ENCODE measurements around the gene TMEM222. TPM values are rescaled to one million over a fixed set of nuclear protein-coding genes. Genes with fewer than 3 reads are reported as not detected.
A peak's percentile ranks its signal among the peaks of the same experiment; 100 is the strongest.

The TMEM222 gene
- total RNA-seq, 3 donors from 2014 or later: 51.0 to 55.1 (median 51.7) TPM

DNA sequence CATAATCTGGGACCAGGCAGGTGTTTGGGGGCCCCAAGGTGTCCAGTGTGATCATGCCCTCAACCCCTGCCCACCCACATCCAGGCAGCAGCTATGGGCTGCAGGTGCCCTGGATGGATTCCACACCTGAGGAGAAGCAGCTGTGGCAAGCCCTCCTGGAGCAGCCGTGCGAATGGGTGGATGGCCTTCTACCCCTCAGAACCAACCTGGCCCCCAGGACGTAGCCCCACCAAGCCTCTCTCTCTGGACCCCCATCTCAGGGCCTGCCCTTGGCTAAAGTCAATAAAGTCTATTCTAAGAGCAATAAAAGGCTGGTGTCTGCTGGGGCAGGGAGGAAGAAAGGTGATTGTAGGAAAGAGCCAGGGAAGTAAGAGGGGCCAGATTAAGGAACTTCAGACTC is 31.7 kb downstream of the TMEM222 start:
- Mint-ChIP-seq H3K36me3 (ENCODE audit: insufficient read depth) (peaks cover 4% of the 10 kb centered on the region), H3K9me3 (no peaks in the 10 kb centered on the region), H3K27me3 (ENCODE audit: low read depth) (no peaks in the 10 kb centered on the region), H3K4me3 (no peak overlapping the region), H3K4me1 (ENCODE audit: low read depth) (peaks cover 27% of the 10 kb centered on the region)
- DNase-seq: no peak
- no peak for ATAC-seq

DNA sequence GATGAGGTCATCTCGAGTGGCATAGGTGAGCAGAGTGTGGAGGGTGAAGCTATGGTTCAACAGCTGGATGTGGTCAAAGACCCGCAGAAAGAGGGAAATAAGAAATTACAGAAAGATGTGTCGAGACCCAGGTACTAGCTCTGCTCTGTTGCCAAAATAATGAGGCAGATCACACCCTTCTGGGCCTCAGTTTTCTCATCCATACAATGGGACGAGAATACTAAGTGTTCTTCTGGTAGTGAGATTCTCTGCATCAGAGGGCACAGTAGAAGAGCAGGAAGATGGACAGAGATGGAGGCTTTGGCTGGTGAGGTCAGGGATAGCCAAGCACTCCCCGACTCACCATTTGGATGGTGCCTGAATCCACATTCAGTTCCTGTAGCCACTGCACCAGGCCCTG is 33.7 kb downstream of the TMEM222 start:
- Mint-ChIP-seq H3K27me3 (ENCODE audit: low read depth) (peaks cover 2% of the 10 kb centered on the region), H3K4me1 (ENCODE audit: low read depth) (peaks cover 43% of the 10 kb centered on the region), H3K9me3 (no peaks in the 10 kb centered on the region), H3K4me3 (no peak overlapping the region), H3K36me3 (ENCODE audit: insufficient read depth) (peaks cover 4% of the 10 kb centered on the region)
- ATAC-seq: no peak
- no peak for DNase-seq

DNA sequence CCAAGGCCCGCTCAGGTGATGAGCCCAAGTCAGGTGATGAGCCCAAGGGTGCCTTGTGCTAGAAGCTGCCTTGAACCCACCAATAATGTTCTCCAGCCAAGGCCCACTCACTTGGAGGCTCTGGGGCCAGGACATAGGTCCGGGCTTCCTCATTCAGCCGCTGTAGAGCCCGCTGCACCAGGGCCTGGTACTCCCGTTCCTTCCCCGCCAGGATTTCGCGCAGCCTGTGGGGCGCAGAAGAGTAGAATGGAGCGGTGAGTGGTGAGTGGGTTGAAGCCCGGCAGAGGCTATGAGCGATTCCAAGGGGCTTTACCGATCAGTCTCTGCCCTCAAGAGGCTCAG is 34.3 kb downstream of the TMEM222 start:
- H3K9me3 Mint-ChIP-seq: no peaks in the 10 kb centered on the region
- H3K36me3 Mint-ChIP-seq (ENCODE audit: insufficient read depth): peaks cover 4% of the 10 kb centered on the region
- H3K4me1 Mint-ChIP-seq (ENCODE audit: low read depth): peaks cover 43% of the 10 kb centered on the region
- ATAC-seq (no peak), DNase-seq (no peak)
- H3K27me3 Mint-ChIP-seq (ENCODE audit: low read depth): peaks cover 2% of the 10 kb centered on the region
- H3K4me3 Mint-ChIP-seq: peak overlapping the region; percentile 69

DNA sequence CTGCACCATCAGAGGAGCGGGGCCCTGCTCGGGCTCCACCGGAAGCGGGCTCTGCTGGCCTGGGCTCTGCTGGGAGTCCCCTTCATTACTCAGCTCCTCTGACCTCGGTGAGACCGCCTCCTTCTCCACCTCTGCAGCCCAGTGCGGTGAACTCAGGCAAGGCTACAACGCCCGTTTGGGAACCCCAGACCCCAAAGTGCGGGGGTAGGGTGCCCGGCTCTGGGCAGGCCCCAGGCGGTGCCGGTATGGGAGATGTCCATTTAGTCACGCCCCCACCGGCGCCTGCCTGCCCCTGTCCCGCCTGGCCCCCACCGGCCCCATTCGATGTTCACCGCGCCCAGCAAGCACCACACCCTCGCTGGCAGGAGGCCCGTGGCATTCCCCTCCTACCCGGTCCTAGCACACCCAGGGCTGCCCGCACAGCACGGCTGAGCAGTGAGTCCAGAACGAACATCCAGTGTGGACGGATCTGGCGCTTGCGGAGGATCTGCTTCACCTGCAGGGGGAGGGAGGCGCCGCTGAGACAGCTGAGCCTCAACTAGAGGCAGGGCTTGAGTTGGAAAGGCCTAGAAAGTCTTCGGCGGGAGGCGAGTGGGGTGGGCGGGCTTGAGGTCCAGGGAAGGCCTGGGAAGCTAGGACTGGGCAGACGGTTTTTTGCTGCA is 34.8 kb downstream of the TMEM222 start:
- ATAC-seq (peak; percentile 43 to 58), DNase-seq (no peak)
- Mint-ChIP-seq H3K4me3 (peak overlapping the region; percentile 69), H3K4me1 (ENCODE audit: low read depth) (peaks cover 43% of the 10 kb centered on the region), H3K36me3 (ENCODE audit: insufficient read depth) (peaks cover under 1% of the 10 kb centered on the region), H3K27me3 (ENCODE audit: low read depth) (peaks cover 2% of the 10 kb centered on the region), H3K9me3 (no peaks in the 10 kb centered on the region)

DNA sequence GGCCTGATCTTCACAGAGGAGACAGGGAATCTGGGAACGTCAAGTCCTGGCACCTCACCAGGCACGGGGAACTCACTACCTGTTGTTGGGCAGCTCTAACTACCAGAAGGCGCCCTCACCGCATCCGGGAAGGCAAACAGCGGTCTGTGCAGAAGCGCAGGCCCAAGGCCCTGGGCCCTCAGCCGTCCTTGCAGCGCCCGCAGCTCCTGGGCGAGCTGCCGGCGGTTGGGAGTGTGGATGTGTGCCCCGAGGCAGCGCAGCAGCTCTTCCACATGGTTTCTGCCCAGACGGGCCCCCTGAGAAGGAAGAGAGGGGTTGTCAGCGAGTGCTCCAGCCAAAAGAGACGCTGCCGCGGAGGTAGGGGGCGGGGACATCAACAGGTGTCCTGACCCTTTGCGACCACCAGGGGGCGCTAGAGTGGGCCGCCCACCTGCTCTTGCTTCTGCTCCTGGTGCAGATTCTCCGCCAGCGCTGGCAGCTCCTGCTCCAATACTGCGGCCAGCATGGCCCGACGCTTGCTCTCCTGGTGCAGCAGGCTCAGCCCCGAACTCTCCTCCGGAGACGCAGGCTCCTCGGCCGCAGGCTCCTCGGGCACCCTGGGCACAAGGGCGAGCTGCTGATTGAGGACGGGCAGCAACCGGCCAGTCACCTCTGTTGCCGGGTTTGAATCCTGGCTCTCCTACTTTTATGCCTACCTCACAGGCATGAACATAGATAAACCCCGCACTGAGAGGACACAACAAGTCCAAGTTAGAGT is 35.5 kb downstream of the TMEM222 start:
- Mint-ChIP-seq H3K27me3 (ENCODE audit: low read depth) (peaks cover 2% of the 10 kb centered on the region), H3K9me3 (no peaks in the 10 kb centered on the region), H3K36me3 (ENCODE audit: insufficient read depth) (no peaks in the 10 kb centered on the region), H3K4me1 (ENCODE audit: low read depth) (peaks cover 43% of the 10 kb centered on the region), H3K4me3 (peak overlapping the region; percentile 69)
- ATAC-seq: peak; percentile 75 to 78
- DNase-seq: peak; percentile 81

DNA sequence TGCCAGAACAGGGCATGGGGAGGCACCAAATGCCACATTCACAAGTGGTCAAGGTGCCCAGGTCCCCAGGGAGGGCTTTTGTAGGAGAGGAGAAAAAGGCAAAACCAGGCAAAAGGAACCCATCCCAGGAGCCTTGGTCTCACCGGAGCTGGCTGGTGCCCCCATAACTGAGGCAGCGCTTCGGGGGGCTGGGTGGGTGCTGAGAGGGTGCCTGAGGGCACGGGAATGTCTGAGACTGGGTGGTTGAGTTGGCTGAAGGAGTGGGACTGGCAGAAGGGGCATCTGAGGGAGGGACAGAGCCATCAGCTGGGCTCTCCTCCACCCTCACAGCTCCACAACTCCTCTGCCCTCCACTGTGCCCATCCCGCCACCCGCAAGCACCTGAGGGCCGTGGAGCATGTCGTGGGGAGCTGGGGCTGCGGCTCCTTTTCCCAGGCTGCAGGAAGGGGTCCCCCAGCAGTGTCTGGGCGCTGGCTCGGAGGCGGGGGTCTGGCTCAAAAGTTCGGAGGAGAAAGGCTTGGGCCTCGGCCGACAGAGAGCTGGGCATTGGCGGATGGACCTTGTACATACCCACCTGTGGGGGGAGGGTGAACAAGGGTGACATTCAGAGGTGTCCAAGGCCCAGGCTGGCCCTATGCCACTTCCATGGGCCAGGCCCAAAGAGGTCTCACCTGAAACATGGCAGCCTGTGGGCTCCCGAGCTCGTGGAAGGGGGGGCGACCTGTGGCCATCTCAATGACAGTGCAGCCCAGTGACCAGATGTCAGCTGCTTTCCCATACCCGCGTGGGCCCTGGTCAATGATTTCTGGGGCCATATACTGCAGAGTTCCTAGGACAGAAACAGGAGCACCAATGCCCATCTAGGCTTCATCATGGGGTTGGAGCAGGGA is 36.3 kb downstream of the TMEM222 start:
- Mint-ChIP-seq H3K27me3 (ENCODE audit: low read depth) (peaks cover 2% of the 10 kb centered on the region), H3K36me3 (ENCODE audit: insufficient read depth) (no peaks in the 10 kb centered on the region), H3K9me3 (no peaks in the 10 kb centered on the region), H3K4me1 (ENCODE audit: low read depth) (peaks cover 43% of the 10 kb centered on the region), H3K4me3 (peak overlapping the region; percentile 69)
- DNase-seq (no peak), ATAC-seq (no peak)

DNA sequence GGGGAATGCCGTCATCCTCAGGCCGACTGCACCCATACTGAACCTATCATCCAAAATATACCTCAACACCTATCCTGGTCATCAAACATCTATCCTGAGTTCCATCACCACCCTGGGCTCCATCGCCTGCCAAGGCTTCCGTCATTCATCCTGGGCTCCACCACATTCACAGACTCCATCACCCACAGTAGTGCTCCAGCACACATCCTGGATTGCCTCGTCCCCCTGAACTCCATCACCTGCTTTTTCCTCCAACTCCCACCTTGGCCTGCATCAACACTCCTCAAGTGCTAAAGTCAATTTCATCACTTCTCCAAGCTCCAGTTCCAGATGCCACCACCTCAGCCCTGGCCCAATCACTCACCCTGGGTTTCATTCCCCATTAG is 37.0 kb downstream of the TMEM222 start:
- H3K4me1 Mint-ChIP-seq (ENCODE audit: low read depth): peaks cover 43% of the 10 kb centered on the region
- DNase-seq (no peak), ATAC-seq (no peak)
- H3K9me3 Mint-ChIP-seq: no peaks in the 10 kb centered on the region
- no peaks in the 10 kb centered on the region for H3K36me3 Mint-ChIP-seq (ENCODE audit: insufficient read depth)
- H3K27me3 Mint-ChIP-seq (ENCODE audit: low read depth): peaks cover 2% of the 10 kb centered on the region
- H3K4me3 Mint-ChIP-seq: peak overlapping the region; percentile 35

- Mint-ChIP-seq H3K4me3 (peak overlapping the region; percentile 77), H3K4me1 (ENCODE audit: low read depth) (peaks cover 46% of the 10 kb centered on the region), H3K27me3 (ENCODE audit: low read depth) (peaks cover 2% of the 10 kb centered on the region), H3K36me3 (ENCODE audit: insufficient read depth) (no peaks in the 10 kb centered on the region), H3K9me3 (no peaks in the 10 kb centered on the region)
- ATAC-seq (peak in 1 of 2 donors; percentile 10), DNase-seq (no peak)
Observed at GRCh38 chr1:27359822-27360158, 37.8 kb downstream of the TMEM222 start.

DNA sequence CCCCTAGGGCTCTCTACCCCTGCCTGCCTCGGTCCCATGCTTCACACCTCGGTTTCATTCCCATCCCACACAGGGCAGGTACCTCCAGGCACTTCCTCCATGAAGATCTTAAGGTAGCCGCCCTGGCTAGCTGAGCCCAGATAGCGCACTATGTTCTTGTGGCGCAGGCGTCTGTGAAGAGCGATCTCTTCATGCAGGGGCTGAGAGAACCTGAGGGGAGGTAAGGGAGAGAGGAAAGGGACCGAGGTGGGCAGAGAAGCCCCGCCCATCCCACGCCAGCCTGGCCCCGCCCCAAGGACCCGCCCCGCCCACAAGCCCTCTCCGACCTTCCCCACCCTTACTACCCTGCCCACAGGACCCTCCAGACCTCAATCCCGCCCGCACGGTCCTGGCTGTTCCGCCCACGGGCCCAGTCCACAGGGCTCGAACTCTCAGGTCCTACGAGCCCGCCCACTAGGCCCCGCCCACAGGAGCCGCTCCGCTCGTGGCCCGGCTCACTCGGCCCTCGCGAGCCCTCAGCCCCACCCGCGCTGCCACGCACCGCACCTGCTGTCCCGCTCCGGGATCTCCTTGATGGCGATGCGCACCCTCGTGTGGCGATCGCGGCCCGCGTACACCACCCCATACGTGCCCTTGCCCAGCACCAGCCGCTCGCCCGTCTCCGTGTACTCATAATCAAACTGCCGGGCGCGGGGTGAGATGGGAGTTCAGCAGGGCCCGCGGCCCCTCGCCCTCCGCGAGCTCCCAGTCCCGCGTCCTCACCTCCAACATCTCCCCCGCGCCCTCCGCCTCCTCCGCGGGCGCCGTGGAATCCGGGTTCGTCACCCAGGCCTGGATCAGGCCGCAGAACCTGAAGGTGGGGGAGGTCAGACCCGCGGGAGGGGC is 38.4 kb downstream of the TMEM222 start:
- H3K36me3 Mint-ChIP-seq (ENCODE audit: insufficient read depth): no peaks in the 10 kb centered on the region
- no peaks in the 10 kb centered on the region for H3K9me3 Mint-ChIP-seq
- peak overlapping the region; percentile 77 for H3K4me3 Mint-ChIP-seq
- peaks cover 2% of the 10 kb centered on the region for H3K27me3 Mint-ChIP-seq (ENCODE audit: low read depth)
- peak; percentile 32 for DNase-seq
- ATAC-seq: peak in 1 of 2 donors; percentile 8
- peaks cover 50% of the 10 kb centered on the region for H3K4me1 Mint-ChIP-seq (ENCODE audit: low read depth)

DNA sequence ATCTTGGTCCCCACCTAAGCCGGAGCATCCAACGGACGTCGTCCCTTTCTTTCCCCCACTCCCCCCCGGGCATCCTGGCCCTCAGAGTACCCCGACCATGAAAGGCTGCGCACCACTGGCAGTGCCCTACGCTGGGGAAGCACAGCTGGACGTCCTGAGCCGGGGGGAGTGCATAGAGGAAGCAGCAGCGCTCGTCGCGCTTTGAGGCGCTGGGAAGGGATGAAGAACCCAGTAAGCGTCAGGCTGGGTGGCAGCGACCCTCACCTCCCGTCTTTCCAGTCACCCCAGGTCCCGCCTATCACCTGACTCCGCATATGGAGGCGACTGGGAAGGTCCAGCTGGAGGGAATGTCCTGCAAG is 39.1 kb downstream of the TMEM222 start:
- DNase-seq: no peak

GRCh38 chr1:27361553-27361952 is 39.6 kb downstream of the TMEM222 start:
- Mint-ChIP-seq H3K27me3 (ENCODE audit: low read depth) (peaks cover 2% of the 10 kb centered on the region), H3K4me3 (no peak overlapping the region), H3K4me1 (ENCODE audit: low read depth) (peaks cover 41% of the 10 kb centered on the region), H3K9me3 (no peaks in the 10 kb centered on the region), H3K36me3 (ENCODE audit: insufficient read depth) (no peaks in the 10 kb centered on the region)
- DNase-seq (no peak), ATAC-seq (no peak)

More for the DNA sequence above, 39.1 kb downstream of the TMEM222 start:
- peaks cover 2% of the 10 kb centered on the region for H3K27me3 Mint-ChIP-seq (ENCODE audit: low read depth)
- H3K9me3 Mint-ChIP-seq: no peaks in the 10 kb centered on the region
- no peak for ATAC-seq
- peak overlapping the region; percentile 77 for H3K4me3 Mint-ChIP-seq
- H3K36me3 Mint-ChIP-seq (ENCODE audit: insufficient read depth): no peaks in the 10 kb centered on the region
- H3K4me1 Mint-ChIP-seq (ENCODE audit: low read depth): peaks cover 47% of the 10 kb centered on the region

GRCh38 chr1:27363766-27364695 is 42.1 kb downstream of the TMEM222 start:
- no peak overlapping the region for H3K4me3 Mint-ChIP-seq
- DNase-seq: no peak
- no peaks in the 10 kb centered on the region for H3K9me3 Mint-ChIP-seq
- ATAC-seq: no peak
- peaks cover 31% of the 10 kb centered on the region for H3K4me1 Mint-ChIP-seq (ENCODE audit: low read depth)
- H3K36me3 Mint-ChIP-seq (ENCODE audit: insufficient read depth): no peaks in the 10 kb centered on the region
- H3K27me3 Mint-ChIP-seq (ENCODE audit: low read depth): no peaks in the 10 kb centered on the region
